Natural killer cell (primary cell): Measurements from ENCODE around the gene GSE1. TPM values are rescaled to one million over a fixed set of nuclear protein-coding genes. Genes with fewer than 3 reads are reported as not detected.

Source experiments
- ATAC-seq, 3 donors: fragments of 150-1000 bp in 2 of 3; fragments of 200-7000 bp in 1 of 3; cut with Tn5 transposase; 1 replicate in 1 of 3; 2 replicates in 2 of 3; pipeline ENCODE4 v1.10.0; 2021; ENCODE audit warnings: mild to moderate bottlenecking in 2 of 3, moderate library complexity in 2 of 3
- DNase-seq, 2 donors: peaks; one replicate each; pipeline versions ENCODE4 v3.0.0 to v3.0.0-alpha.2; 2013 to 2021; ENCODE audit warnings: mixed read lengths in 1 of 2
- H3K27ac ChIP-seq: one replicate; pipeline ENCODE4 v1.5.1; 2013; ENCODE audit warnings: mild to moderate bottlenecking, low read length
- H3K27me3 ChIP-seq: one replicate; pipeline ENCODE4 v1.6.1; 2013; ENCODE audit warnings: low read length; ENCODE audit not compliant: control insufficient read depth, insufficient read depth
- H3K36me3 ChIP-seq: one replicate; pipeline ENCODE4 v1.6.1; 2013; ENCODE audit warnings: low read length; ENCODE audit not compliant: control insufficient read depth, insufficient read depth
- H3K4me1 ChIP-seq: one replicate; pipeline ENCODE4 v1.6.1; 2013; ENCODE audit warnings: low read length; ENCODE audit not compliant: control insufficient read depth, insufficient read depth
- H3K4me3 ChIP-seq: one replicate; pipeline ENCODE4 v1.5.1; 2013; ENCODE audit warnings: low read length
- H3K9me3 ChIP-seq: one replicate; pipeline ENCODE4 v1.6.1; 2013; ENCODE audit warnings: low read length; ENCODE audit not compliant: control insufficient read depth, insufficient read depth
- H3K27ac Mint-ChIP-seq, 2 donors: one replicate each; pipeline ENCODE4 v1.8.0; 2022; ENCODE audit warnings: mild to moderate bottlenecking in 2 of 2, mixed read lengths in 2 of 2, moderate library complexity in 1 of 2
- H3K27me3 Mint-ChIP-seq, 2 donors: one replicate each; pipeline ENCODE4 v1.8.0; 2022; ENCODE audit warnings: low read depth in 2 of 2, mixed read lengths in 2 of 2
- H3K36me3 Mint-ChIP-seq: one replicate; pipeline ENCODE4 v1.8.0; 2022; ENCODE audit warnings: mixed read lengths
- H3K4me1 Mint-ChIP-seq, 2 donors: one replicate each; pipeline ENCODE4 v1.8.0; 2022; ENCODE audit warnings: mixed read lengths in 2 of 2
- H3K4me3 Mint-ChIP-seq: one replicate; pipeline ENCODE4 v1.8.0; 2022; ENCODE audit warnings: mild to moderate bottlenecking, moderate library complexity, mixed read lengths
- H3K9me3 Mint-ChIP-seq, 2 donors: one replicate each; pipeline ENCODE4 v1.8.0; 2022; ENCODE audit warnings: mixed read lengths in 2 of 2
- CTCF ChIP-seq: fragments of 200-600 bp; IDR thresholded peaks from one replicate; pipeline ENCODE4 v1.8.0; 2022; ENCODE audit warnings: antibody characterized with exemption
- WGBS: methylation state at CpG from one replicate; pipeline ENCODE4 v1.1.7; 2013; ENCODE audit warnings: missing lambda C conversion rate; ENCODE audit not compliant: insufficient coverage; 5-methylcytosine and 5-hydroxymethylcytosine counted together
- intact Hi-C: fragments of 100-400 bp; cut with micrococcal nuclease; formaldehyde crosslinking; loops from one replicate; pipeline ENCODE4 v1.14.2; 2022
- total RNA-seq, 4 donors: library from RNA; stranded (reverse); fragments of 120-200 nt in 1 of 4; gene quantifications; one replicate each; pipeline versions ENCODE4 v1.2.3 to v1.2.4, GENCODE V29; 2013 to 2022

The GSE1 gene
- total RNA-seq, 3 donors from 2014 or later (not counting 1 experiment from before 2014, with no cell fraction given), result 232 to 277 (median 233) TPM

- ATAC-seq, result no peak
- Histone ChIP-seq H3K9me3 (no peaks in the 10 kb centered on the region), H3K36me3 (peaks cover 4% of the 10 kb centered on the region), H3K4me3 (no peak overlapping the region), H3K27ac (no peak overlapping the region), H3K27me3 (no peaks in the 10 kb centered on the region), H3K4me1 (peaks cover 94% of the 10 kb centered on the region)
- no peaks in the 10 kb centered on the region for H3K27me3 Mint-ChIP-seq
- 91% methylated on average over 29 of the region's 29 CpGs for WGBS
- DNase-seq, result no peak
- no peak for TF ChIP-seq CTCF
- peak overlapping the region; percentile 66 to 85 for H3K27ac Mint-ChIP-seq
- no peaks in the 10 kb centered on the region for H3K36me3 Mint-ChIP-seq
- intact Hi-C loops, result loop anchor here (2.0 kb wide), 1 partner anchor 14 kb away; no protein-coding TSS in a partner anchor
- H3K9me3 Mint-ChIP-seq, result no peaks in the 10 kb centered on the region
- peaks cover 69 to 94% of the 10 kb centered on the region in 2 donors for H3K4me1 Mint-ChIP-seq
- H3K4me3 Mint-ChIP-seq, result peak overlapping the region; percentile 50
Measured at GRCh38 chr16:85582229-85582991, 30.7 kb upstream of the GSE1 start.

- Histone ChIP-seq H3K4me1 (peaks cover 88% of the 10 kb centered on the region), H3K27ac (no peak overlapping the region), H3K27me3 (no peaks in the 10 kb centered on the region), H3K9me3 (no peaks in the 10 kb centered on the region), H3K4me3 (no peak overlapping the region), H3K36me3 (peaks cover 7% of the 10 kb centered on the region)
- peak; percentile 66 to 85 (median 70) for ATAC-seq
- TF ChIP-seq CTCF, result no peak
- intact Hi-C loops, result loop anchor here (2.0 kb wide), 1 partner anchor 13 kb away; no protein-coding TSS in a partner anchor
- H3K36me3 Mint-ChIP-seq, result no peaks in the 10 kb centered on the region
- 65% methylated on average over 22 of the region's 22 CpGs for WGBS
- peak overlapping the region; percentile 66 to 85 for H3K27ac Mint-ChIP-seq
- DNase-seq, result peak in 1 of 2 donors; percentile 44
- H3K9me3 Mint-ChIP-seq, result no peaks in the 10 kb centered on the region
- H3K27me3 Mint-ChIP-seq, result no peaks in the 10 kb centered on the region
- H3K4me1 Mint-ChIP-seq, result peaks cover 57 to 84% of the 10 kb centered on the region in 2 donors
- peak overlapping the region; percentile 47 for H3K4me3 Mint-ChIP-seq
Measured at GRCh38 chr16:85583491-85584181, 29.5 kb upstream of the GSE1 start.

GRCh38 chr16:85584267-85584666, 28.9 kb upstream of the GSE1 start:
- Mint-ChIP-seq H3K27me3 (no peaks in the 10 kb centered on the region), H3K27ac (peak overlapping the region; percentile 66 to 85)

More at GRCh38 chr16:85584267-85584666, 28.9 kb upstream of the GSE1 start:
- Mint-ChIP-seq H3K9me3 (no peaks in the 10 kb centered on the region), H3K4me1 (peaks cover 51 to 78% of the 10 kb centered on the region in 2 donors), H3K36me3 (no peaks in the 10 kb centered on the region), H3K4me3 (peak overlapping the region; percentile 47)
- Histone ChIP-seq H3K27ac (no peak overlapping the region), H3K9me3 (no peaks in the 10 kb centered on the region), H3K27me3 (no peaks in the 10 kb centered on the region), H3K4me3 (no peak overlapping the region), H3K4me1 (peaks cover 88% of the 10 kb centered on the region), H3K36me3 (peaks cover 7% of the 10 kb centered on the region)
- intact Hi-C loops, result no loop called here
- DNase-seq, result no peak
- no peak for ATAC-seq
- 94% methylated on average over 14 of the region's 14 CpGs for WGBS
- no peak for TF ChIP-seq CTCF
